Mucosa of stomach (tissue), 1 donor: ENCODE results near the gene MAGEF1.
"Not testable (repeated sequence)": the region's sequence is repeated elsewhere in the genome, so short reads cannot be mapped to it uniquely, and the experiment has no call there.

Experiments used
- H3K27me3 ChIP-seq: one replicate; pipeline ENCODE4 v1.7.0; 2013; ENCODE audit warnings: mild to moderate bottlenecking, low read length; ENCODE audit not compliant: control insufficient read depth, insufficient read depth
- H3K36me3 ChIP-seq: one replicate; pipeline ENCODE4 v1.7.0; 2013; ENCODE audit warnings: low read length; ENCODE audit not compliant: control insufficient read depth, insufficient read depth
- H3K4me1 ChIP-seq: one replicate; pipeline ENCODE4 v1.7.0; 2013; ENCODE audit warnings: mild to moderate bottlenecking, low read length; ENCODE audit not compliant: control insufficient read depth, insufficient read depth
- H3K4me3 ChIP-seq: one replicate; pipeline ENCODE4 v1.7.0; 2013; ENCODE audit warnings: low read length
- H3K9ac ChIP-seq: one replicate; pipeline ENCODE4 v1.7.0; 2013; ENCODE audit warnings: mild to moderate bottlenecking, low read length, moderate library complexity
- H3K9me3 ChIP-seq: one replicate; pipeline ENCODE4 v1.7.0; 2013; ENCODE audit warnings: mild to moderate bottlenecking, low read length, moderate library complexity; ENCODE audit not compliant: control insufficient read depth
- donor health status: Pancreatic carcinoma.

Gene MAGEF1

DNA sequence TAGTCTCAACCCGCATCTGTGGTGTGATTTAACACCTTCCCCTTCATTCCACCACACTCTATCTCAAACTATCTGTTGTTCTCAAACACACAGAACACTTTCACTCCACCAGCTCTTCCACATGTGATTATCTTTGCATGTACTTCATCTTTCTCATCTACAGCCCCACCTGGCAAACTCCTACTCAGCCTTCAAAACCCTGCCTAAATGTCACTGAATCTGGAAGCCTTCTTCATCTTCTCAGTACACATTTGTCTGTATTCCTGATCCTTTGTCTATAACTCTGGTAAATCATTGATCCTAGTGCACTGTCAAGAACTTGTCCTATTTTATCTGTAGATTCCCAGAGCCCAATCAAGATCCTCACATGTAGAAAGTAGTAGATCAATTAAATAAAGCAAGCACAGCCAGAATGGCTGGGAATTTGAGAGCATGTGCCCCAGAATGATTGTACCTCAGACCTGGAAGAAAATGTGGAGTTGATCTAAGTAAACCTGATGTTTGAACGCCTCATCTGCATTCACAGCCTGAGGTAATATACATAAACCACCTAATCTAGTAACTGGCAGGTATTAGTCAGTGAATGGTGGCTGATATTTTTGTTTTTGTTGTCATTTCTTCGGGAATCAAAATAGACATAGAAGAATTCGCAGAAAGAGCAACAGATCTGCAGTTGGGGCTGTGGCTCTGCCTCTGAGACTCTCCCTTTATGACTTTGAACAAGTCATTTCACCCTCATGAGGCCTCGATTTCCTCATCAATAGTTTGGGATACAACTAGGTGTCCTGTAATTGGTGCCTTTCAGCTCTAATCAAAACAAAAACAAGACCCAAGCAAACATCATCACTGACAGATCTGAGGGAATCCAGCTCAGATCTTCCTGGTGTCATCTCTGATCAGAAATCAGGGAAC lies 28.0 kb upstream of the MAGEF1 start:
- no peaks in the 10 kb centered on the region for H3K9me3 ChIP-seq
- no peaks in the 10 kb centered on the region for H3K36me3 ChIP-seq
- peaks cover 23% of the 10 kb centered on the region for H3K4me1 ChIP-seq
- H3K4me3 ChIP-seq, result no peak overlapping the region
- H3K27me3 ChIP-seq, result no peaks in the 10 kb centered on the region
- no peak overlapping the region for H3K9ac ChIP-seq

DNA sequence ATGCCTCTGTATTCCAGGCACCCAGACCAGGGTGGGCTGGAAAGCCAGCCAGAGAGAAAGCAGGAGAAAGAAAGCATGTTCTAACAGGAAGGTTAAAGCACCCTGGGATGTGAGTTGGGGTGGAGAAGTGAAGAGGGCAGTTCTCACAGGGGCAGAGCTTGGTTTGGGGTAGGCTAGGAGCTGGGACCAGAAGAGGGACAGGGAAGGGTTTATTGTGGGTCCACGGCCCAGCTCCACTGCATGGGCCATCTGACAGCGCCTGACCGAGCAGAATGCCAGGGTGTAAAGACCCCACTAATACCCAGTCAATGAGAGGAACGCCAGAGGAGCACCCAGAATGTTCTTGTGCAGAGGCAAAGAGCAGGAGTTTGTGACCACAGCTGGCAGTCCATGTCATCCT lies 27.1 kb upstream of the MAGEF1 start:
- Histone ChIP-seq H3K9me3 (no peaks in the 10 kb centered on the region), H3K9ac (no peak overlapping the region), H3K27me3 (no peaks in the 10 kb centered on the region), H3K4me3 (no peak overlapping the region), H3K4me1 (peaks cover 23% of the 10 kb centered on the region), H3K36me3 (no peaks in the 10 kb centered on the region)

DNA sequence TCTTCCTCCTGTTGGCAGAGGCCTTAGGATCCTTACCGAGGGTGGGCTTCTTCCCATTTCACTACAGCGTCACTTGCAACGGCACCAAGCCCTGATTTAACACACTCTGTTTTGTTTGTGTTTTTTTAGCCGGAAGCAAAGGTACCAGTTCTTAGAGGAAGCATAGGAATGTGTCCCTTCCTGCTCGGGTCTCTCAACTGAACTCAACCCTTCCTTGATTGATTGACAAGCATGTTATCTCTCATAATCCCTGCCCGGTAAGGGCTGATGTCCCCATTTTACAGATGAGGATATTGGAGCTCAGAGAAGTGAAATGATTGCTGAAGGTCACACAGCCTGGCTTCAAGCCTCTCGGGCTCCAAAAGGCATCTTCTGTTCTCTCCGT lies 26.6 kb upstream of the MAGEF1 start:
- no peaks in the 10 kb centered on the region for H3K27me3 ChIP-seq
- no peak overlapping the region for H3K4me3 ChIP-seq
- no peaks in the 10 kb centered on the region for H3K36me3 ChIP-seq
- peaks cover 23% of the 10 kb centered on the region for H3K4me1 ChIP-seq
- no peaks in the 10 kb centered on the region for H3K9me3 ChIP-seq
- no peak overlapping the region for H3K9ac ChIP-seq

DNA sequence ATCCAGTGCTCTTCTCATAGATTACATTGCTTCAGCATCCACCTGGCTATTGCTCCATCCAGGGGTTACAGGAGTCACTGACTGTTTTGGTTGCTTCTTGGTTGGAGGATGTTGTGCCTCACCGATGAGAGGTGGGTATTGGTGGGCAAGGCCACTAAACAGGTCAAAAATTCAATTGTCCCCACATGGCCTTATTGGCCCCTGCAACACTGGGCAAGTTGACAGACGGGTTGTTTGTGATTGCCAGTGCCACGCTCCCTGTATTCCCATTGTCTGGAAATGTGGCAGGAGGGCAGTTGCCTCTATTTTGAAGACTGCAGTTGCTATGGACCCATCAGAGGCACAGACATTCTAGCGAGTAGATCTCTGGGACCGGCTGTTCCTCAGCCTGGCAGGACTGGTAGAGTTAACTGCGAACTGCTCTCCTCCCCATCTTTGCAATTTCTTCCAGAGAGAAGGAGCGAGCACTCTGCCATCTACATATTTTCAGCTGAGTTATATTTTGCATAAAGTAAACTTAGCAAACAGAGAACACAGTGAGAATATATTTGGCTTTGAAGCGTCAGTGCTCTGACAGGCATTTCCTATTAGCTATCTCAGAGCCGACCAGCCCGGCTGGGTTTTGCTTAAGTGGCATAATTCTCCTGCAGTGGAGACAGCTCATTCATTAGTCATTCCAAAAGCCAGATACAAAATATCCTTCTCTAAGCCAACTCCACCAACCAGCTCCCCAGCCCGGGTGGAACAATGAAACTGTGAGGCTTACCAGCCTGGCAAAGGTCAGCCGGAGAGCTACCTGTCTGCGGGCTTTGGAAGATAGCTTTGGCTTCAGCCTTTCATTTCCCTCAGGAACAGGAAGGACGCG lies 26.0 kb upstream of the MAGEF1 start:
- no peaks in the 10 kb centered on the region for H3K9me3 ChIP-seq
- no peak overlapping the region for H3K4me3 ChIP-seq
- H3K36me3 ChIP-seq, result no peaks in the 10 kb centered on the region
- H3K4me1 ChIP-seq, result peaks cover 23% of the 10 kb centered on the region
- no peaks in the 10 kb centered on the region for H3K27me3 ChIP-seq
- no peak overlapping the region for H3K9ac ChIP-seq

DNA sequence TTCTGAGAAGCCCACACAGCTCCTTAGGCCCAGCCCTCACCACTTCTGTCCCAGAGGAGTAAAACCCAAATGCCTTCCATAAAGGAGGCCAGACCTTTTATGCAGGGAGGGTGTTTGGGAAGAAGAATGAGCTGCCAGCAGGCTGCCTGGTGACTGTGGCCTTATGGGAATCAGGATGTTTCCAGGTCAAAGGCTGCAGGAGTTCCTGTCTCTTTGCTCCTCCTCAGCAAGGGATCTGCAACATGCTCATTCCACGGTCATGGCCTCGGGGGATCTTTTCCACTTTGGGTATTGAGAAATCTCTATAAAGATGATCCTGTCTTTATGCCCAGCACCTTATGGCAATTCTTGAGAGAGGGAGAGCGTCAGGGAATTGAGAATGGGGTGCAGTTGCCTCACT lies 25.2 kb upstream of the MAGEF1 start:
- no peak overlapping the region for H3K4me3 ChIP-seq
- no peaks in the 10 kb centered on the region for H3K27me3 ChIP-seq
- no peak overlapping the region for H3K9ac ChIP-seq
- peaks cover 23% of the 10 kb centered on the region for H3K4me1 ChIP-seq
- H3K36me3 ChIP-seq, result no peaks in the 10 kb centered on the region
- no peaks in the 10 kb centered on the region for H3K9me3 ChIP-seq

DNA sequence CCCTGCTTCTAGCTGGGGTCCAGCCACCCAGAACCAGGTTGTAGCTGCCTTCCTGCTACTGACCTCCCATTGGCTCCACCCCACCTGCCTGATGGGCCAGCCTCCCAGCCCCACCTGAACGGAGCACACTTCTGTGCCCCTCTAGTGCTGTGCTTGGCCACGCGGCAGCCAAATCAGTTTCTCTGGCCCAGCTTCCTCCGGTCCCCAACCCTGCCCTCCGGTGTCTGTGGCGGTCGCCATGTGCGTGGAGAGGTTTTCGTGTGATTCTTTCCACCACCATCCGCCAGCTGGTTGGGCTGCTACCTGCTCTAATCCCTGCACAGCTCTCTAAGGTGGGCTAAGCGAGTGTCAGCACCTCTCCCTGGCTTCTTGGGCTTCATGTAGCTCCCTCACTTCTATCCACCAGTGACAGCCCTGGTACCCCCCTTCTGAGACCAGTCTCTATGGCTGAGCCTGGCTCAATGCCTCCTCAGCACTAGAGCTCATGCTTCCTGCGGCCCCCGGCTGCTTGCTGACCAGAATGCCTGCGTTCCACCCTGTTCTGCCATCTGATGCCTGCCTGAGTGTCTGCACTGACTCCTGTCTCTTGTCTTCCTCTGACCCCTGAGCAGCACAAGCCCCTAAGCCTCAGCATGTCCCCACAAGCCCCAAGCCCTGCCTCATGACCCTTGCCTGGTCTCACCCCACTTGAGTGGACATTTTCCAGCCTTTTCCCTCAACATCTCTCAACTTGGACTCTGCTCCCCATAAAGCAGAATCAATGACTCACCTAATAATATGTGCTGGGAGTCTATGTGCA lies 23.2 kb upstream of the MAGEF1 start:
- Histone ChIP-seq H3K9ac (no peak overlapping the region), H3K4me3 (no peak overlapping the region), H3K4me1 (peaks cover 16% of the 10 kb centered on the region), H3K36me3 (no peaks in the 10 kb centered on the region), H3K27me3 (no peaks in the 10 kb centered on the region), H3K9me3 (no peaks in the 10 kb centered on the region)

DNA sequence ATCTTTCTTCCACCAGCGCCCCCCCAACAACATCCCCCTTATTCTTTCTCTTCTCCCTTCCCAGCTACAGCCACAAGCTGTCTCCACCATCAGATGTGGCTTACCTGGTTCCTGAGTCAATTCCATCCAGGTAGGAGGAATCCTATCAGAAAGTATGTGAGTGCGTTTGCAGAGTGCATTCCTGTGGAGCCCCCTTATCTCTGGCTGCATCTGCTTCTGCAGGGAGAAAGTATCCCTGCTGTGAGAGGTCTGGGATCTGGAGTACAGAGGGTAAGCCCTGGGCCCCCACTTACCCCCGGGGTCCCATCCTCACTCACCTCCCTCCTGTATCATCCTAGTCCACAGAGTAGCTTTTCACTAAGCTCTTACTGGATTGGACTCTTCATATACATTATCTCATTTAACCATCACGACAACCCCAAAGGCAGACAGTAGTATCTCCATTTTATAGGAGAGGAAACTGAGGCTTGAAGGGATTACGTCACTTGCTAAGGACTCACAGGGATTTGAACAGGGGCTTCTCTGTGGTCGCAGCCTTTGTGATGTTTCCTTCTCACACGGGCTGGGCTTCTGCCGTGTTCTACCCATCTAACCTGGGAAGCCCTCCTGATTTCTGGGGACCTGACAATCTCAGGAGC lies 22.2 kb upstream of the MAGEF1 start:
- no peaks in the 10 kb centered on the region for H3K9me3 ChIP-seq
- no peak overlapping the region for H3K9ac ChIP-seq
- no peaks in the 10 kb centered on the region for H3K27me3 ChIP-seq
- no peak overlapping the region for H3K4me3 ChIP-seq
- no peaks in the 10 kb centered on the region for H3K36me3 ChIP-seq
- H3K4me1 ChIP-seq, result peaks cover 15% of the 10 kb centered on the region

DNA sequence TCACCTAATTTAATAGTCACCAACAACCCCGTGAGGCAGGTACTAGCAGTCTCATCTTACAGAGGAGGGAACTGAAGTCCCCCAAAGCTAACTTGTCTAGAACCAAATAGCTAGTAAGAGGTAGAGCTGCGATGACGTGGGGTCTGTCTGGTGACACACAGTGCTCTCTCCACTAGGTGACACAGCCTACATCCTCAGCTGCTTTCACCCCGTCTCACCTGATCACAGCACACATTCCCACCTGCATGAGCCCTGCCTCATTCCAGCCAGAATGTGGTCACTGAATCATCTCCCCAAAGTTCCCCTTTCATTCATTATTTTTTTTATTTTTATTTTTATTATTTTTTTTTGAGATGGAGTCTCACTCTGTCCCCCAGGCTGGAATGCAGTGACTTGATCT lies 21.3 kb upstream of the MAGEF1 start:
- H3K9me3 ChIP-seq, result no peaks in the 10 kb centered on the region
- H3K4me1 ChIP-seq, result peaks cover 7% of the 10 kb centered on the region
- no peaks in the 10 kb centered on the region for H3K27me3 ChIP-seq
- no peaks in the 10 kb centered on the region for H3K36me3 ChIP-seq
- no peak overlapping the region for H3K4me3 ChIP-seq
- no peak overlapping the region for H3K9ac ChIP-seq

DNA sequence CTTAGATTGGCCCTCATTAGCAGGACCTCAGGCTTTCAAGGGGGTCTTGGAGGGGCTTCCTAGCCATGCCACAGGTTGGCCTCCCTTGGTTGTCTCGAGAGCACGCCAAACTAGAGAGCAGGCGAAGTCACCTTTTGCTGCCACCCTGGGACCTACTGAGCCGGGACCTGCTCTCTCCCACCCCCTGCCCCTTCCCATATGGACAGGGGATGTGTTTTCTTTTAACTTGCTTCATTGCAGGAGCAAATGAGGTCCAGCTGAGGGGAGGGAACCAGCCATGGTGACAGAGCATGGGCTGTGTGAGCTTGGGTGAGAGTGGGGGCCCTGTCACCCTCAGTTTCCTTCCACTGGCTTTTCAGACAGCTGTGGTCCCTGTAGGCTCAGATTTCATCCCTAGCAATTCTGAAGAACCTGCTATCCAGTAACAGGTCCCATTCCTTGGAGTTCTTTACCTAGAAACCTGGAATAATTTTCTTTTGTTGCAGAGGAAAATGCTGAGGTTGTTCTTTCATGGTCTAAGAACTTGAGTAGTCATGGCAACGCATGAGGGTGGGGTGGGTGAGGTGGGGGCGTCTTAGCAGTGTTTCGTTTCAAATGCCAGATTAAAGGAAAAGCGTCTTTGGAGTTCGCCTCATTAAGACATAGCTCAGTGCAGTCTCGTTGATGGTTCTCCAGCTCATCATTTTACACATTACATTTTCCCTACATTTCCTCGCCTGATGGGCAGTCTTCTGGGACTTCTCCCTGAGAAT lies 20.1 kb upstream of the MAGEF1 start:
- H3K36me3 ChIP-seq, result no peaks in the 10 kb centered on the region

DNA sequence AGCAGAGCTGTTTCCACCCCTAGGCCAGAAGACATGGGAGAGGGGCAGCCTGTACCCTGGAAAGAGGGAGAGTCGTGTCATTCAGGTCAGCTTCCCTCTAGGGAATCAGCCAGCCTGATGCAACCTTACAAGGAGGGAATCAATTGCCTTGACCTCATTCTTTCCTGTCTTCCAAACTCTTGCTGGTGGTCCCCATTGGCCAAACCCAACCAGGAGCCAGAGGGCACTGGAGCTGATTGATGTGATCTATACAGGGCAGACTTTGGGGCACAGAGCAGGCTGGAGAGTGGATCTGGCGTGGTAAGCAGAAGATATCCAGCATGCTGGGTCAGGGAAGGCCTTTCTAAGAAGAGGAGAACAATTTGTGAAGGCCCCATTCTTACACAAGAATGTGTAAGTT lies 19.1 kb upstream of the MAGEF1 start:
- Histone ChIP-seq H3K27me3 (no peaks in the 10 kb centered on the region), H3K9me3 (no peaks in the 10 kb centered on the region), H3K4me3 (no peak overlapping the region), H3K9ac (no peak overlapping the region), H3K36me3 (no peaks in the 10 kb centered on the region), H3K4me1 (no peaks in the 10 kb centered on the region)

More for the DNA sequence above, 20.1 kb upstream of the MAGEF1 start:
- Histone ChIP-seq H3K9me3 (no peaks in the 10 kb centered on the region), H3K27me3 (no peaks in the 10 kb centered on the region), H3K4me3 (no peak overlapping the region), H3K4me1 (no peaks in the 10 kb centered on the region), H3K9ac (no peak overlapping the region)

DNA sequence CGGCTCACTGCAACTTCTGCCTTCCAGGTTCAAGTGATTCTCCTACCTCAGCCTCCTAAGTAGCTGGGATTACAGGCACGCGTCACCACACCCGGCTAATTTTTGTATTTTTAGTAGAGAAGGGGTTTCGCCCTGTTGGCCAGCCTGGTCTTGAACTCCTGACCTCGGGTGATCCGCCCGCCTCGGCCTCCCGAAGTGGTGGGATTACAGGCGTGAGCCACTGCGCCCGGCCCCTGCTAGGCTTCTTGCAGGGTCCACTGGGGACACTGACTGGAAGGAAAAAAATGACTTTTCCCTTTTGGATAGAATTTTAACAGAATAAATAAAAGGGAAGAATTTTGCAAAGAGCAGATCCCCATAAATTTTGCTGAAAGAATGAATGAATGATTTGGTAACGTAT lies 17.3 kb upstream of the MAGEF1 start:
- H3K36me3 ChIP-seq, H3K27me3 ChIP-seq, H3K4me3 ChIP-seq, H3K4me1 ChIP-seq, H3K9ac ChIP-seq, H3K9me3 ChIP-seq: not testable (repeated sequence)
